Smooth muscle cell (in vitro differentiated cells): ENCODE measurements around the gene RPUSD1. TPM values are rescaled to one million over a fixed set of nuclear protein-coding genes. Genes with fewer than 3 reads are reported as not detected.

Experiments
- DNase-seq: peaks from one replicate; lab custom pipeline; 2025; ENCODE audit not compliant: unreplicated experiment; lab: John Stamatoyannopoulos, UW
- H2AFZ ChIP-seq: fragments of 200-600 bp; sonication (generic); 2 replicates; pipeline ENCODE4 v1.6.0; 2016; ENCODE audit warnings: antibody characterized with exemption, low read depth, mild to moderate bottlenecking
- H3F3A ChIP-seq: fragments of 200-600 bp; sonication (generic); 2 replicates; pipeline ENCODE4 v1.6.0; 2017; ENCODE audit warnings: antibody characterized with exemption, low read depth
- H3K27ac ChIP-seq: fragments of 200-600 bp; sonication (generic); 2 replicates; pipeline ENCODE4 v1.5.1; 2016; ENCODE audit warnings: low read depth, mild to moderate bottlenecking
- H3K27me3 ChIP-seq: fragments of 200-600 bp; sonication (generic); 2 replicates; pipeline ENCODE4 v1.6.1; 2016; ENCODE audit warnings: low read depth, mild to moderate bottlenecking
- H3K36me3 ChIP-seq: fragments of 200-600 bp; sonication (generic); 2 replicates; pipeline ENCODE4 v1.5.1; 2016; ENCODE audit warnings: low read depth
- H3K4me1 ChIP-seq: fragments of 200-600 bp; sonication (generic); 2 replicates; pipeline ENCODE4 v1.5.1; 2016; ENCODE audit warnings: low read depth
- H3K4me2 ChIP-seq: fragments of 200-600 bp; sonication (generic); 2 replicates; pipeline ENCODE4 v1.6.0; 2016; ENCODE audit warnings: mild to moderate bottlenecking
- H3K4me3 ChIP-seq: fragments of 200-600 bp; sonication (generic); 2 replicates; pipeline ENCODE4 v1.5.1; 2016; ENCODE audit warnings: mild to moderate bottlenecking
- H3K79me2 ChIP-seq: fragments of 200-600 bp; sonication (generic); 2 replicates; pipeline ENCODE4 v1.6.0; 2016; ENCODE audit warnings: low read depth, mild to moderate bottlenecking
- H3K9ac ChIP-seq: fragments of 200-600 bp; sonication (generic); 2 replicates; pipeline ENCODE4 v1.6.0; 2016; ENCODE audit warnings: low read depth
- H3K9me3 ChIP-seq: fragments of 200-600 bp; sonication (generic); replicated peaks from 2 replicates; pipeline ENCODE4 v1.5.1; 2016; ENCODE audit warnings: low read depth
- H4K20me1 ChIP-seq: fragments of 200-600 bp; sonication (generic); 2 replicates; pipeline ENCODE4 v1.6.0; 2016; ENCODE audit warnings: low read depth
- CTCF ChIP-seq: fragments of 200-600 bp; sonication (generic); IDR thresholded peaks from 2 replicates; pipeline ENCODE4 v1.5.1; 2017; ENCODE audit warnings: borderline replicate concordance, mild to moderate bottlenecking, antibody characterized with exemption; ENCODE audit not compliant: insufficient read depth, poor library complexity, severe bottlenecking
- WGBS: methylation state at CpG from one replicate; pipeline ENCODE4 v1.1.7; 2016; ENCODE audit warnings: low lambda C conversion rate; 5-methylcytosine and 5-hydroxymethylcytosine counted together
- polyA plus RNA-seq: library from polyadenylated mRNA; unstranded; fragments of >200 nt; fragmentation: Nextera tagmentation; extraction: Ambion mirVana; gene quantifications from 2 replicates; pipeline ENCODE4 v1.2.1, GENCODE V29; 2016
- total RNA-seq: library from RNA; depleted of rRNA; stranded (reverse); fragments of >200 nt; gene quantifications from 2 replicates; pipeline ENCODE4 v1.2.3, GENCODE V29; 2014

RPUSD1 gene
- total and polyA plus RNA-seq, 2 experiments from 2014 or later = 7.8 to 20.8 TPM

GRCh38 chr16:817001-817906, 29.1 kb upstream of the RPUSD1 start:
- H3F3A ChIP-seq = no peaks in the 10 kb centered on the region
- H3K4me2 ChIP-seq = no peak overlapping the region
- no peaks in the 10 kb centered on the region for H3K36me3 ChIP-seq
- no peaks in the 10 kb centered on the region for H3K79me2 ChIP-seq
- H2AFZ ChIP-seq = no peak overlapping the region
- no peak for DNase-seq
- H3K9ac ChIP-seq = no peak overlapping the region
- peaks cover 5% of the 10 kb centered on the region for H3K4me1 ChIP-seq
- H3K4me3 ChIP-seq = no peak overlapping the region
- WGBS = 92% methylated on average over 62 of the region's 71 CpGs
- H3K9me3 ChIP-seq = no peaks in the 10 kb centered on the region
- H4K20me1 ChIP-seq = no peaks in the 10 kb centered on the region
- H3K27ac ChIP-seq = no peak overlapping the region
- no peaks in the 10 kb centered on the region for H3K27me3 ChIP-seq
- no peak for TF ChIP-seq CTCF

GRCh38 chr16:815861-816260, 27.7 kb upstream of the RPUSD1 start:
- Histone ChIP-seq H3K27me3 (no peaks in the 10 kb centered on the region), H3K4me3 (no peak overlapping the region), H3K4me2 (no peak overlapping the region), H3K79me2 (no peaks in the 10 kb centered on the region), H3K36me3 (no peaks in the 10 kb centered on the region), H3K4me1 (peaks cover 5% of the 10 kb centered on the region), H3K9me3 (no peaks in the 10 kb centered on the region), H3K9ac (no peak overlapping the region), H3F3A (no peaks in the 10 kb centered on the region), H4K20me1 (no peaks in the 10 kb centered on the region), H2AFZ (no peak overlapping the region), H3K27ac (no peak overlapping the region)
- WGBS = 96% methylated on average over 15 of the region's 15 CpGs
- DNase-seq = no peak
- no peak for TF ChIP-seq CTCF

- no peak overlapping the region for H3K9ac ChIP-seq
- H3K9me3 ChIP-seq = no peaks in the 10 kb centered on the region
- no peak for DNase-seq
- no peak overlapping the region for H3K4me3 ChIP-seq
- no peaks in the 10 kb centered on the region for H3K36me3 ChIP-seq
- H3K4me1 ChIP-seq = peaks cover 5% of the 10 kb centered on the region
- no peak for TF ChIP-seq CTCF
- WGBS = 53% methylated on average over 8 of the region's 9 CpGs
- H2AFZ ChIP-seq = no peak overlapping the region
- H4K20me1 ChIP-seq = no peaks in the 10 kb centered on the region
- no peaks in the 10 kb centered on the region for H3F3A ChIP-seq
- H3K79me2 ChIP-seq = no peaks in the 10 kb centered on the region
- no peak overlapping the region for H3K4me2 ChIP-seq
- H3K27ac ChIP-seq = peak overlapping the region; percentile 39
- H3K27me3 ChIP-seq = no peaks in the 10 kb centered on the region
Measured at GRCh38 chr16:814974-815373, 26.8 kb upstream of the RPUSD1 start.
